ENCODE measurements around the gene ZNF385D.

DNA sequence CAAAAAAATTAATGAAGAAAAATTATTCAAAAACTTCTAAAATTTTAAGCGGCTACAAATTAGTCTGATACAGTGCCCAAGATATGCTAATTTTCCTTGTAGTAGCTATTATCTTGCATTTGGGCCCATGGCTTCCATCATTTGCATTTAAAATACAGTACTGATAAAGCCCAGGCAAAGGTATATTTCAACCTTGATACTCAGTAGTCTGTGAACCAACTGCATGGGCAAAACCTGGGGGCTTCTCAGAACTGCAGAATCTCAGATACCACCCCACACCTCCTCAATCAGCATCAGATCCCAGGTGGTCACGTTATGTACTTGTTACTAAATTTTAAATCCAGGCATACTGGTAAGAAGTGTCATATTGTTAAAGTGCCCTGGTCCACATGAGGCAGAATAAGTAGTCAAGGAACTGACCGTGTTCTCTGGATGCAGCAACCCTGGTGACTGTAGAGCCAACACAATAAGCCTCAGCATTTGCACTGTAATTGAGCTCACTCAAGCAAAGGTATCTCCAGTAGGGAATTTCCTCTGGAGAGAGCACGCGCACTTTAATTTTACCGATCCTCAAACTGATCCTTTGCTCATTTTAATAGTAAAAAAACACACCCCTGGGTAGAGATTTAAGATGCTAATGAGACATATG lies 31.9 kb downstream of the ZNF385D start:
- TF ChIP-seq, protein P1, sequence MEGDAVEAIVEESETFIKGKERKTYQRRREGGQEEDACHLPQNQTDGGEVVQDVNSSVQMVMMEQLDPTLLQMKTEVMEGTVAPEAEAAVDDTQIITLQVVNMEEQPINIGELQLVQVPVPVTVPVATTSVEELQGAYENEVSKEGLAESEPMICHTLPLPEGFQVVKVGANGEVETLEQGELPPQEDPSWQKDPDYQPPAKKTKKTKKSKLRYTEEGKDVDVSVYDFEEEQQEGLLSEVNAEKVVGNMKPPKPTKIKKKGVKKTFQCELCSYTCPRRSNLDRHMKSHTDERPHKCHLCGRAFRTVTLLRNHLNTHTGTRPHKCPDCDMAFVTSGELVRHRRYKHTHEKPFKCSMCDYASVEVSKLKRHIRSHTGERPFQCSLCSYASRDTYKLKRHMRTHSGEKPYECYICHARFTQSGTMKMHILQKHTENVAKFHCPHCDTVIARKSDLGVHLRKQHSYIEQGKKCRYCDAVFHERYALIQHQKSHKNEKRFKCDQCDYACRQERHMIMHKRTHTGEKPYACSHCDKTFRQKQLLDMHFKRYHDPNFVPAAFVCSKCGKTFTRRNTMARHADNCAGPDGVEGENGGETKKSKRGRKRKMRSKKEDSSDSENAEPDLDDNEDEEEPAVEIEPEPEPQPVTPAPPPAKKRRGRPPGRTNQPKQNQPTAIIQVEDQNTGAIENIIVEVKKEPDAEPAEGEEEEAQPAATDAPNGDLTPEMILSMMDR (conservative IDR thresholded peaks at IDR 0.05 in 1 of 2, IDR thresholded peaks at IDR 0.05 in 1 of 2; ENCODE audit: extremely low read depth in 1 of 2, insufficient read depth in 1 of 2, low read depth in 1 of 2, low read length in 2 of 2), result no peak
- no peak for TF ChIP-seq EZH2 (IDR thresholded peaks at IDR 0.05; ENCODE audit: borderline replicate concordance, low read length)

Data from mammary epithelial cell (primary cell).